SK-N-SH (cell line): ENCODE measurements around the gene RFX7.

ENCODE experiments used
- EP300 ChIP-seq, 2 experiments: IDR thresholded peaks; 2 replicates each; pipeline versions ENCODE4 v1.4.0 to v1.6.1; 2012; ENCODE audit warnings: borderline replicate concordance in 1 of 2, low read depth in 1 of 2, low read length in 1 of 2
- GATA2 ChIP-seq: sonication (generic); formaldehyde crosslinking; IDR thresholded peaks from 2 replicates; pipeline ENCODE4 v1.5.0; 2020; ENCODE audit warnings: mild to moderate bottlenecking, missing genetic modification reagents
- NFIC ChIP-seq: IDR thresholded peaks from 2 replicates; pipeline ENCODE4 v1.4.0; 2012; ENCODE audit warnings: borderline replicate concordance
- POLR2AphosphoS5 ChIP-seq: IDR thresholded peaks from 2 replicates; pipeline ENCODE4 v1.6.1; 2012; ENCODE audit warnings: low read depth, low read length
- RAD21 ChIP-seq: IDR thresholded peaks from 2 replicates; pipeline ENCODE4 v1.6.1; 2012; ENCODE audit warnings: mild to moderate bottlenecking, low read length
- SIN3A ChIP-seq: IDR thresholded peaks from 2 replicates; pipeline ENCODE4 v1.6.1; 2012; ENCODE audit warnings: low read depth, mild to moderate bottlenecking, low read length, moderate library complexity, borderline replicate concordance
- TF ChIP-seq, protein P1 (sequence below): fragments of 200-600 bp; sonication (generic); IDR thresholded peaks from 2 replicates; pipeline ENCODE4 v1.6.1; 2017; ENCODE audit warnings: antibody characterized with exemption, mild to moderate bottlenecking, moderate library complexity
- TF ChIP-seq, protein P2 (sequence below): IDR thresholded peaks from 2 replicates; pipeline ENCODE4 v1.6.1; 2012; ENCODE audit warnings: mild to moderate bottlenecking, low read depth, low read length, moderate library complexity

DNA sequence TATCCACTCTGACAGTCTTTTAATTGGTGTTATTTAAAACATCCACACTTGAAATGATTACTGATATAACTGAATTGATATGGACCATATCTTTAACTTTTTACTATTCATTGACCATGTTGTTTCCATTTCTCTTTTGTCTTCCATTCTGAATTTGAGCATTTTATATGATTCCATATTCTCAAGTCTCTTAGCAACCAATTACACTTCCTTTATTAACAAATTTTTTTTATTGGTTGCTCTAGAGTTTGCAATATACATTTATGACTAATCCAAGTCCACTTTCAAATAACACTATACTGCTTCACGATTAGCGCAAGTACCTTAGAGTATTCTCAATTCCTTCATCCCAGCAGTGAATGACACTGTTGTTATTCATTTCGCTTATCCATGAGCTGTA lies 16.4 kb downstream of the RFX7 start:
- TF ChIP-seq, protein P1, sequence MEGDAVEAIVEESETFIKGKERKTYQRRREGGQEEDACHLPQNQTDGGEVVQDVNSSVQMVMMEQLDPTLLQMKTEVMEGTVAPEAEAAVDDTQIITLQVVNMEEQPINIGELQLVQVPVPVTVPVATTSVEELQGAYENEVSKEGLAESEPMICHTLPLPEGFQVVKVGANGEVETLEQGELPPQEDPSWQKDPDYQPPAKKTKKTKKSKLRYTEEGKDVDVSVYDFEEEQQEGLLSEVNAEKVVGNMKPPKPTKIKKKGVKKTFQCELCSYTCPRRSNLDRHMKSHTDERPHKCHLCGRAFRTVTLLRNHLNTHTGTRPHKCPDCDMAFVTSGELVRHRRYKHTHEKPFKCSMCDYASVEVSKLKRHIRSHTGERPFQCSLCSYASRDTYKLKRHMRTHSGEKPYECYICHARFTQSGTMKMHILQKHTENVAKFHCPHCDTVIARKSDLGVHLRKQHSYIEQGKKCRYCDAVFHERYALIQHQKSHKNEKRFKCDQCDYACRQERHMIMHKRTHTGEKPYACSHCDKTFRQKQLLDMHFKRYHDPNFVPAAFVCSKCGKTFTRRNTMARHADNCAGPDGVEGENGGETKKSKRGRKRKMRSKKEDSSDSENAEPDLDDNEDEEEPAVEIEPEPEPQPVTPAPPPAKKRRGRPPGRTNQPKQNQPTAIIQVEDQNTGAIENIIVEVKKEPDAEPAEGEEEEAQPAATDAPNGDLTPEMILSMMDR: no peak
- TF ChIP-seq EP300 (IDR thresholded peaks at IDR 0.05; ENCODE audit: borderline replicate concordance in 1 of 2, low read depth in 1 of 2, low read length in 1 of 2) (no peak), SIN3A (no peak), RAD21 (no peak), POLR2AphosphoS5 (no peak), GATA2 (CRISPR knock-in tag) (no peak), NFIC (no peak)
- TF ChIP-seq, protein P2, sequence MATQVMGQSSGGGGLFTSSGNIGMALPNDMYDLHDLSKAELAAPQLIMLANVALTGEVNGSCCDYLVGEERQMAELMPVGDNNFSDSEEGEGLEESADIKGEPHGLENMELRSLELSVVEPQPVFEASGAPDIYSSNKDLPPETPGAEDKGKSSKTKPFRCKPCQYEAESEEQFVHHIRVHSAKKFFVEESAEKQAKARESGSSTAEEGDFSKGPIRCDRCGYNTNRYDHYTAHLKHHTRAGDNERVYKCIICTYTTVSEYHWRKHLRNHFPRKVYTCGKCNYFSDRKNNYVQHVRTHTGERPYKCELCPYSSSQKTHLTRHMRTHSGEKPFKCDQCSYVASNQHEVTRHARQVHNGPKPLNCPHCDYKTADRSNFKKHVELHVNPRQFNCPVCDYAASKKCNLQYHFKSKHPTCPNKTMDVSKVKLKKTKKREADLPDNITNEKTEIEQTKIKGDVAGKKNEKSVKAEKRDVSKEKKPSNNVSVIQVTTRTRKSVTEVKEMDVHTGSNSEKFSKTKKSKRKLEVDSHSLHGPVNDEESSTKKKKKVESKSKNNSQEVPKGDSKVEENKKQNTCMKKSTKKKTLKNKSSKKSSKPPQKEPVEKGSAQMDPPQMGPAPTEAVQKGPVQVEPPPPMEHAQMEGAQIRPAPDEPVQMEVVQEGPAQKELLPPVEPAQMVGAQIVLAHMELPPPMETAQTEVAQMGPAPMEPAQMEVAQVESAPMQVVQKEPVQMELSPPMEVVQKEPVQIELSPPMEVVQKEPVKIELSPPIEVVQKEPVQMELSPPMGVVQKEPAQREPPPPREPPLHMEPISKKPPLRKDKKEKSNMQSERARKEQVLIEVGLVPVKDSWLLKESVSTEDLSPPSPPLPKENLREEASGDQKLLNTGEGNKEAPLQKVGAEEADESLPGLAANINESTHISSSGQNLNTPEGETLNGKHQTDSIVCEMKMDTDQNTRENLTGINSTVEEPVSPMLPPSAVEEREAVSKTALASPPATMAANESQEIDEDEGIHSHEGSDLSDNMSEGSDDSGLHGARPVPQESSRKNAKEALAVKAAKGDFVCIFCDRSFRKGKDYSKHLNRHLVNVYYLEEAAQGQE: no peak
